ENCODE data around the gene FFAR3. TPM values are rescaled to one million over a fixed set of nuclear protein-coding genes. Genes with fewer than 3 reads are reported as not detected.
A peak's percentile ranks its signal among the peaks of the same experiment; 100 is the strongest.

FFAR3 gene
- total and polyA plus RNA-seq, 9 donors: 0.12 to 0.43 (median 0.18) TPM; not detected in 4

GRCh38 chr19:35341565-35342225, 16.6 kb upstream of the FFAR3 start:
- 86 to 90% (median 89%) methylated on average over 14 of the region's 14 CpGs for WGBS, 3 donors
- DNase-seq: peak in 2 of 5 donors; percentile 22 to 23
- intact Hi-C loops (cut with DNase I): loop anchor here in 2 of 4 donors (10.0 kb wide), 2 partner anchors 67 to 153 kb away; partner anchors contain the start of gene KRTDAP (in 1 of the 2)

GRCh38 chr19:35342430-35342829, 15.8 kb upstream of the FFAR3 start:
- Histone ChIP-seq H3K4me1 (ENCODE audit: insufficient read depth) (no peaks in the 10 kb centered on the region), H3K27me3 (no peaks in the 10 kb centered on the region), H3K9me3 (no peaks in the 10 kb centered on the region), H3K27ac (no peak overlapping the region), H3K4me3 (no peak overlapping the region), H3K36me3 (no peaks in the 10 kb centered on the region)
- peak in 1 of 5 donors; percentile 18 for DNase-seq
- TF ChIP-seq, protein P1, sequence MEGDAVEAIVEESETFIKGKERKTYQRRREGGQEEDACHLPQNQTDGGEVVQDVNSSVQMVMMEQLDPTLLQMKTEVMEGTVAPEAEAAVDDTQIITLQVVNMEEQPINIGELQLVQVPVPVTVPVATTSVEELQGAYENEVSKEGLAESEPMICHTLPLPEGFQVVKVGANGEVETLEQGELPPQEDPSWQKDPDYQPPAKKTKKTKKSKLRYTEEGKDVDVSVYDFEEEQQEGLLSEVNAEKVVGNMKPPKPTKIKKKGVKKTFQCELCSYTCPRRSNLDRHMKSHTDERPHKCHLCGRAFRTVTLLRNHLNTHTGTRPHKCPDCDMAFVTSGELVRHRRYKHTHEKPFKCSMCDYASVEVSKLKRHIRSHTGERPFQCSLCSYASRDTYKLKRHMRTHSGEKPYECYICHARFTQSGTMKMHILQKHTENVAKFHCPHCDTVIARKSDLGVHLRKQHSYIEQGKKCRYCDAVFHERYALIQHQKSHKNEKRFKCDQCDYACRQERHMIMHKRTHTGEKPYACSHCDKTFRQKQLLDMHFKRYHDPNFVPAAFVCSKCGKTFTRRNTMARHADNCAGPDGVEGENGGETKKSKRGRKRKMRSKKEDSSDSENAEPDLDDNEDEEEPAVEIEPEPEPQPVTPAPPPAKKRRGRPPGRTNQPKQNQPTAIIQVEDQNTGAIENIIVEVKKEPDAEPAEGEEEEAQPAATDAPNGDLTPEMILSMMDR (IDR thresholded peaks at IDR 0.05): no peak
- TF ChIP-seq POLR2A (IDR thresholded peaks at IDR 0.05): no peak
- TF ChIP-seq EP300 (IDR thresholded peaks at IDR 0.05): no peak
- intact Hi-C loops (cut with DNase I): loop anchor here in 2 of 4 donors (10.0 kb wide), 2 partner anchors 68 to 152 kb away; partner anchors contain the start of gene KRTDAP (in 1 of the 2)
- 75 to 82% (median 81%) methylated on average over 5 of the region's 5 CpGs for WGBS, 3 donors

More at GRCh38 chr19:35341565-35342225, 16.6 kb upstream of the FFAR3 start:
- H3K9me3 ChIP-seq: no peaks in the 10 kb centered on the region
- no peak overlapping the region for H3K27ac ChIP-seq
- no peaks in the 10 kb centered on the region for H3K27me3 ChIP-seq
- no peak overlapping the region for H3K4me3 ChIP-seq
- TF ChIP-seq POLR2A (IDR thresholded peaks at IDR 0.05) (no peak), EP300 (IDR thresholded peaks at IDR 0.05) (no peak)
- TF ChIP-seq, protein P1 (IDR thresholded peaks at IDR 0.05): no peak
- H3K36me3 ChIP-seq: no peaks in the 10 kb centered on the region
- H3K4me1 ChIP-seq (ENCODE audit: insufficient read depth): no peaks in the 10 kb centered on the region

- no peaks in the 10 kb centered on the region for H3K9me3 ChIP-seq
- no peaks in the 10 kb centered on the region for H3K27me3 ChIP-seq
- no peak overlapping the region for H3K27ac ChIP-seq
- intact Hi-C loops (cut with DNase I): loop anchor here in 3 of 4 donors (5.0 to 10.0 kb wide), 3 partner anchors 70 to 150 kb away; partner anchors contain the start of gene KRTDAP (in 1 of the 3)
- TF ChIP-seq, protein P1 (IDR thresholded peaks at IDR 0.05): no peak
- H3K4me1 ChIP-seq (ENCODE audit: insufficient read depth): peaks cover 3% of the 10 kb centered on the region
- DNase-seq: peak in 4 of 5 donors; percentile 13 to 23 (median 14)
- WGBS, 3 donors: 77 to 83% (median 81%) methylated on average over 17 of the region's 17 CpGs
- H3K36me3 ChIP-seq: no peaks in the 10 kb centered on the region
- H3K4me3 ChIP-seq: no peak overlapping the region
Measured at GRCh38 chr19:35344511-35345031, 13.7 kb upstream of the FFAR3 start.

- no peaks in the 10 kb centered on the region for H3K9me3 ChIP-seq
- peak in 3 of 5 donors; percentile 13 to 20 (median 14) for DNase-seq
- no peak overlapping the region for H3K27ac ChIP-seq
- no peaks in the 10 kb centered on the region for H3K36me3 ChIP-seq
- H3K4me1 ChIP-seq (ENCODE audit: insufficient read depth): peaks cover 3% of the 10 kb centered on the region
- no peak overlapping the region for H3K4me3 ChIP-seq
- H3K27me3 ChIP-seq: no peaks in the 10 kb centered on the region
- no peak for TF ChIP-seq POLR2A (IDR thresholded peaks at IDR 0.05)
- TF ChIP-seq EP300 (IDR thresholded peaks at IDR 0.05): no peak
- TF ChIP-seq, protein P1 (IDR thresholded peaks at IDR 0.05): no peak
- intact Hi-C loops (cut with DNase I): loop anchor here in 3 of 4 donors (5.0 to 10.0 kb wide), 3 partner anchors 71 to 149 kb away; partner anchors contain the start of gene KRTDAP (in 1 of the 3)
- 75 to 86% (median 79%) methylated on average over 11 of the region's 11 CpGs for WGBS, 3 donors
Measured at GRCh38 chr19:35345671-35346111, 12.6 kb upstream of the FFAR3 start.
